Osteoblast (primary cell): ENCODE measurements around the gene MDM4. TPM values are rescaled to one million over a fixed set of nuclear protein-coding genes. Genes with fewer than 3 reads are reported as not detected.

Source experiments
- DNase-seq: peaks from one replicate; pipeline ENCODE4 v3.0.0; 2011; ENCODE audit warnings: low spot score, mixed read lengths; ENCODE audit not compliant: insufficient read length; ENCODE audit errors: missing footprints
- H2AFZ ChIP-seq: 2 replicates; pipeline ENCODE4 v1.6.0; 2011; ENCODE audit warnings: mild to moderate bottlenecking, low read length
- H3K27ac ChIP-seq: 2 replicates; pipeline ENCODE4 v1.5.1; 2011; ENCODE audit warnings: mild to moderate bottlenecking, low read depth, low read length, moderate library complexity
- H3K27me3 ChIP-seq: 2 replicates; pipeline ENCODE4 v1.6.0; 2012; ENCODE audit warnings: mild to moderate bottlenecking, control low read depth, inconsistent platforms, low read length, moderate library complexity; ENCODE audit not compliant: insufficient read depth
- H3K36me3 ChIP-seq: 2 replicates; pipeline ENCODE4 v1.5.1; 2011; ENCODE audit warnings: mild to moderate bottlenecking, low read length, control low read depth, moderate library complexity; ENCODE audit not compliant: insufficient read depth
- H3K4me1 ChIP-seq: 2 replicates; pipeline ENCODE4 v1.5.1; 2011; ENCODE audit warnings: mild to moderate bottlenecking, low read length, control low read depth, moderate library complexity; ENCODE audit not compliant: insufficient read depth
- H3K4me2 ChIP-seq: 2 replicates; pipeline ENCODE4 v1.6.0; 2011; ENCODE audit warnings: mild to moderate bottlenecking, low read length; ENCODE audit not compliant: insufficient read depth
- H3K4me3 ChIP-seq: fragments of 200-600 bp; sonication (generic); 3 replicates; pipeline ENCODE4 v1.5.1; 2012; ENCODE audit warnings: mild to moderate bottlenecking, low read length, inconsistent platforms; ENCODE audit not compliant: insufficient read depth
- H3K79me2 ChIP-seq: 2 replicates; pipeline ENCODE4 v1.6.0; 2012; ENCODE audit warnings: mild to moderate bottlenecking, low read length, control low read depth, inconsistent platforms; ENCODE audit not compliant: insufficient read depth
- H3K9me3 ChIP-seq: 2 replicates; pipeline ENCODE4 v1.5.1; 2011; ENCODE audit warnings: low read depth, low read length, control low read depth
- H4K20me1 ChIP-seq: 2 replicates; pipeline ENCODE4 v1.6.0; 2012; ENCODE audit warnings: mild to moderate bottlenecking, low read length, control low read depth; ENCODE audit not compliant: insufficient read depth
- total RNA-seq: library from RNA; depleted of rRNA; stranded (reverse); fragments of >200 nt; gene quantifications from 2 replicates; pipeline ENCODE4 v1.2.3, GENCODE V29; 2012
- TF ChIP-seq, protein P1 (sequence below): IDR thresholded peaks from 2 replicates; pipeline ENCODE4 v1.5.1; 2011; ENCODE audit warnings: mild to moderate bottlenecking, low read depth, low read length, moderate library complexity; ENCODE audit errors: extremely low read depth

The MDM4 gene
- total RNA-seq, 1 donor = 40.2 TPM

DNA sequence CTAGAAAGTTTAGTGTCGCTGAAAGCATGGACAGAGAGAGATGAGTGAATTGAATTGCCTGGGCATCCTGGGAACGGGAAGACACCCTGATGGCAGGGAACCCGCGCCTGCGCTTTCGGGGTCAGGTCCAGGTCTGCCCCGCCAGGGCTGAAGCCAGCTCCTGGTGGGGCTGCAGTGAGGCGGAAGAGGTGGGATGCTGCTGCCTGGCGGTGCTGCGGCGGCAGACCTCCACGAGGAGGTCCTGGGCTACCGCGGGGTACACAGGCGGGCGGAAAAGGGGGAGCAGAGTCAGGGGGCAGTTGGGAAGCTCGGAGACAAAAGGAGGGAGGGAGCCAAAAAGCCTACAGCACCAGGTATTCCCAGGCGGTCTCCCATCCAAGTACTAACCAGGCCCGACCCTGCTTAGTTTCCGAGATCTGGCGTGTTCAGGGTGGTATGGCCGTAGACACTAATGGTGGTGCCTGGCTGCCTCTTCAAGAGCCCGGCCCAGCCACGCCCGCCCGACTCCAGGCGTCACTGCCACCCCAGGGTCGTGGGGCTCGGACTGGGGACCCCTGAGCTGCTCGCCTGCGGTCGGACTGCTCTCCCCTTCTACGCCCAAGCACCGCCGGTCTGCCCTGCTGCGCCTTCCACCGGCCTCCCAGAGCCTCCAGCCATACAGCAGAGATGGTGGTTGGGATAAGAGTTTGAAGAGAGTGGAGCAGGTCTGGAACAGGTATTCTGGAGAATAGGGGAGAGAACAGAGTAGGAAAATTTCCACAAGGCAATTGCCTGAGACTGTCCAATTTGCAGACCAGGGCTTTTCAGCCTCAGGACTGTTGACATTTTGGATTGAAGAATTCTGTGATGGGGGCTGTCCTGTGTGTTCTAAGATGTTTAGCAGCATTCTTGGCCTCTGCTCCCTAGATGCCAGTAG, 46.1 kb downstream of the MDM4 start:
- no peaks in the 10 kb centered on the region for H3K9me3 ChIP-seq
- H2AFZ ChIP-seq = no peak overlapping the region
- peaks cover 10% of the 10 kb centered on the region for H3K4me1 ChIP-seq
- TF ChIP-seq, protein P1, sequence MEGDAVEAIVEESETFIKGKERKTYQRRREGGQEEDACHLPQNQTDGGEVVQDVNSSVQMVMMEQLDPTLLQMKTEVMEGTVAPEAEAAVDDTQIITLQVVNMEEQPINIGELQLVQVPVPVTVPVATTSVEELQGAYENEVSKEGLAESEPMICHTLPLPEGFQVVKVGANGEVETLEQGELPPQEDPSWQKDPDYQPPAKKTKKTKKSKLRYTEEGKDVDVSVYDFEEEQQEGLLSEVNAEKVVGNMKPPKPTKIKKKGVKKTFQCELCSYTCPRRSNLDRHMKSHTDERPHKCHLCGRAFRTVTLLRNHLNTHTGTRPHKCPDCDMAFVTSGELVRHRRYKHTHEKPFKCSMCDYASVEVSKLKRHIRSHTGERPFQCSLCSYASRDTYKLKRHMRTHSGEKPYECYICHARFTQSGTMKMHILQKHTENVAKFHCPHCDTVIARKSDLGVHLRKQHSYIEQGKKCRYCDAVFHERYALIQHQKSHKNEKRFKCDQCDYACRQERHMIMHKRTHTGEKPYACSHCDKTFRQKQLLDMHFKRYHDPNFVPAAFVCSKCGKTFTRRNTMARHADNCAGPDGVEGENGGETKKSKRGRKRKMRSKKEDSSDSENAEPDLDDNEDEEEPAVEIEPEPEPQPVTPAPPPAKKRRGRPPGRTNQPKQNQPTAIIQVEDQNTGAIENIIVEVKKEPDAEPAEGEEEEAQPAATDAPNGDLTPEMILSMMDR = no peak
- H3K36me3 ChIP-seq = peaks cover 4% of the 10 kb centered on the region
- H3K27ac ChIP-seq = no peak overlapping the region
- no peak overlapping the region for H3K4me3 ChIP-seq
- H4K20me1 ChIP-seq = peaks cover 8% of the 10 kb centered on the region
- DNase-seq = no peak
- no peaks in the 10 kb centered on the region for H3K79me2 ChIP-seq
- no peak overlapping the region for H3K4me2 ChIP-seq
- no peaks in the 10 kb centered on the region for H3K27me3 ChIP-seq

DNA sequence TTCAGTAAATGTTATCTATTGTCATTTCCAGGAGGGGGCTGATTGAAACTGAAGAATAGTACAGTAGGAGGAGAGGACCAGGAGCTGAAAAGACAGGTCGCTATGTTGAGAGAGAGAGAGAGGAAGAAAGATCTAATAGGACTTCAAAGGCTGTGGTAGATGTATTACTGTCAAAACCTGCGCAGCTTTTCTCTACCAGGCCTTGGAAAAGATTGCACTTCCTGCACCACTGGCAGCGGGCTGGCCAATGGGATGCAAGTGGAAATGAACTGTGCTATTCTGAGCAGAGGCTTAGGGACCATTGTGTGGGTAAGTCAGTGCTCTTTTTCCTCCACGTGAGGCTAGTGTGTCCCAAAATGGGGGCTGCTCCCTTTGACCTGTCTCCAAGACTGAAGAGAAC, 47.1 kb downstream of the MDM4 start:
- no peaks in the 10 kb centered on the region for H3K9me3 ChIP-seq
- no peaks in the 10 kb centered on the region for H3K27me3 ChIP-seq

DNA sequence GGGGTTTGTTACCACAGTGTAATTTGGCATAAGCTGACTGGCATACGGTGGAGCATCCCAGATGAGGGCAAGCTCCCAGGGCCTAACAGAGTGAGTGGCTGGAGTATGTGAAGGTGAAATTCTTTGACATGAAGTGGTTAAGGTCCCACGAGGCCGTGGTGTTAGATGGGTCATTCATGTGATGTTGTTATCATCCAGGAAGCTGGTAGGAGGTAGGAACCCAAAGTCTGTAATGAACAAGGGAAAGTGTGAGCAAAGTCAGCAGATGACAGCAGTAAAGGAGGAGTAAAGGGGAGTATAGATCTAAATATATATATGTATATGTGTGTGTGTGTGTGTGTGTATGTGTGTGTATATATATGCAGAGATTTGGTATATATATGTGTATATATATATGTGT, 47.6 kb downstream of the MDM4 start:
- no peaks in the 10 kb centered on the region for H3K36me3 ChIP-seq
- DNase-seq = no peak
- H2AFZ ChIP-seq = no peak overlapping the region
- H3K27ac ChIP-seq = no peak overlapping the region
- H3K79me2 ChIP-seq = no peaks in the 10 kb centered on the region
- H3K27me3 ChIP-seq = no peaks in the 10 kb centered on the region
- TF ChIP-seq, protein P1 = no peak
- H3K4me3 ChIP-seq = no peak overlapping the region
- no peaks in the 10 kb centered on the region for H3K9me3 ChIP-seq
- H3K4me1 ChIP-seq = peaks cover 10% of the 10 kb centered on the region
- H3K4me2 ChIP-seq = no peak overlapping the region
- H4K20me1 ChIP-seq = peaks cover 3% of the 10 kb centered on the region

More for the DNA sequence above, 47.1 kb downstream of the MDM4 start:
- Histone ChIP-seq H3K27ac (no peak overlapping the region), H3K36me3 (peaks cover 4% of the 10 kb centered on the region), H3K79me2 (no peaks in the 10 kb centered on the region), H3K4me2 (no peak overlapping the region), H3K4me3 (no peak overlapping the region), H3K4me1 (peaks cover 10% of the 10 kb centered on the region), H2AFZ (no peak overlapping the region), H4K20me1 (peaks cover 6% of the 10 kb centered on the region)
- no peak for DNase-seq
- TF ChIP-seq, protein P1 = no peak

DNA sequence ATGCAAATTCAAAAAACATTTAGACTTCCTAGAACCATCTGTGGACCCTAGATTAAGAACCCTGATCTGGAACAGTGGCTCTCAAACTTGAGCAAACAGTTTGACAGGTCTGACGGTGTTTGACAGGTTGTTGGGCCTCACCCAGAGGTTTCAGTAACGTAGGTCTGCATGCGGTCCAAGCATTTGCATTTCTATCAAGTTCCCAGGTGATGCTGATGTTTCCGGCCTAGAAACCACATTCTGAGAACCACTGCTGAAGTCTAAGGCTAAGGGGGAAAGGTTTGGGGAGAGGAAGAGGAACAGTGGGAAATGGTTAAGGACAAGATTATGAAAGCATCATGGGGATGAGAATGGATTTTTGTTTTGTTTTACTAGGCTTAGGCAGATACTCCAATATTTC, 48.6 kb downstream of the MDM4 start:
- H3K27me3 ChIP-seq = no peaks in the 10 kb centered on the region
- H3K9me3 ChIP-seq = no peaks in the 10 kb centered on the region
- no peak for DNase-seq
- no peaks in the 10 kb centered on the region for H3K79me2 ChIP-seq
- peaks cover 3% of the 10 kb centered on the region for H4K20me1 ChIP-seq
- H3K4me3 ChIP-seq = no peak overlapping the region
- H3K4me1 ChIP-seq = peaks cover 10% of the 10 kb centered on the region
- no peaks in the 10 kb centered on the region for H3K36me3 ChIP-seq
- H2AFZ ChIP-seq = no peak overlapping the region
- TF ChIP-seq, protein P1 = no peak
- H3K27ac ChIP-seq = no peak overlapping the region
- no peak overlapping the region for H3K4me2 ChIP-seq
